ENCODE data around the gene CRYM.

CRYM gene

DNA sequence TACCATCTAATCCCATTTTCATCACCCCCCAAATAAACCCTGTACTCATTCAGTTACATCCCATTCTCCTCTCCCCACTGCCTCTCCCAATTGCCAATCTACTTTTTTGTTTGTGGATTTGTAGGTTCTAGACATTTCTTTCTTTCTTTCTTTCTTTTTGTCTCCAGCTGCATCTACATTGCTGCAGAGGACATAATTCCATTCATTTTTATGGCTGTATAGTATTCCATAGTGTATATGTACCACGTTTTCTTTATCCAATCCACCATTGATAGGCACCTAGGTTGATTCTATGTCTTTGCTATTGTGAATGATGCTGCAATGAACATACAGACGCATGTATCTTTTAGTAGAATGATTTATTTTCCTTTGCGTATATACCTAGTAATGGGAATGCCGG is 6.3 kb upstream of the CRYM start:
- TF ChIP-seq, protein P1, sequence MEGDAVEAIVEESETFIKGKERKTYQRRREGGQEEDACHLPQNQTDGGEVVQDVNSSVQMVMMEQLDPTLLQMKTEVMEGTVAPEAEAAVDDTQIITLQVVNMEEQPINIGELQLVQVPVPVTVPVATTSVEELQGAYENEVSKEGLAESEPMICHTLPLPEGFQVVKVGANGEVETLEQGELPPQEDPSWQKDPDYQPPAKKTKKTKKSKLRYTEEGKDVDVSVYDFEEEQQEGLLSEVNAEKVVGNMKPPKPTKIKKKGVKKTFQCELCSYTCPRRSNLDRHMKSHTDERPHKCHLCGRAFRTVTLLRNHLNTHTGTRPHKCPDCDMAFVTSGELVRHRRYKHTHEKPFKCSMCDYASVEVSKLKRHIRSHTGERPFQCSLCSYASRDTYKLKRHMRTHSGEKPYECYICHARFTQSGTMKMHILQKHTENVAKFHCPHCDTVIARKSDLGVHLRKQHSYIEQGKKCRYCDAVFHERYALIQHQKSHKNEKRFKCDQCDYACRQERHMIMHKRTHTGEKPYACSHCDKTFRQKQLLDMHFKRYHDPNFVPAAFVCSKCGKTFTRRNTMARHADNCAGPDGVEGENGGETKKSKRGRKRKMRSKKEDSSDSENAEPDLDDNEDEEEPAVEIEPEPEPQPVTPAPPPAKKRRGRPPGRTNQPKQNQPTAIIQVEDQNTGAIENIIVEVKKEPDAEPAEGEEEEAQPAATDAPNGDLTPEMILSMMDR (IDR thresholded peaks at IDR 0.05; ENCODE audit: low read depth, low read length, missing control alignments), result no peak
- no peak for DNase-seq (ENCODE audit: extremely low read depth, low read depth)
- no peak overlapping the region for H3K4me3 ChIP-seq (replicated peaks; ENCODE audit: low read depth, low read length)

DNA sequence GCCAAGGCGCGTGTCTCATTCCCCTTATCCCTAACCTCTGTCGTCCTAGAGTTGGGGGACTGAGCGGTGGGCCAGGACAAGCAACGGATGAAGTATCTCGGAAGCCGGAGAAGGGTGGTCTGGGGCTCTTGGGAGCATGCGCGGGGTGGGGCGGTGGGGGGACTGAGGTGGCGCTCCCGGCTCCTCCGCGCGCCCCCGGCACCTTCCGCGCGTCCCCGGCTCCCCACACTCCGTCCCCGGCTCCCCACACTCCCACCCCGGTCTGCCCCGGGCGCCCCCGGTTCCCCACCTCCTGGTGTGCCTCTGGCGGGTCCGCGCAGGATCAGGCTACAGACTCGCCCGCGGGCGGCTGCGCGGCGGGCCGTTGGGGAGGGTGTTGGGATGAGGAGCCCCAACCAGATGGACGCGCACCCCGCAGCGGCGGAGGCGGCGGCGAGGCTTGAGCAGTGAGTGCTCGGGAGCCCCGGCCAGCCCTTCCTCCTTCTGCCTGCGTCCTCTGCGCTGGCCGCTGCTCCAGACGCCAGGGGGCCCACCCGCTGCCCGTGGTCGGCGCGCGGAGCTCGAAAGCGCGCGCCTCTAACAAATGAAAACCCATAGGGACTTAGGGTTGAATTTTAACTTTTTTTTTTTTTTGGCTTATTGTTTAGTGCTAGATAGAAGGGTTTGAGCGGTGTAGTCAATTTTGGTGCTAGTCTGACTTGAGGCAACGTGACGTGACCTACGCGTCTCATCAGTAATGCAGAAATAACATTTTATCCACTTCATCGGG is 5.6 kb upstream of the CRYM start:
- no peak for DNase-seq (ENCODE audit: extremely low read depth, low read depth)
- TF ChIP-seq, protein P1 (IDR thresholded peaks at IDR 0.05; ENCODE audit: low read depth, low read length, missing control alignments), result peak; percentile 54
- H3K4me3 ChIP-seq (replicated peaks; ENCODE audit: low read depth, low read length), result peak overlapping the region; percentile 29

DNA sequence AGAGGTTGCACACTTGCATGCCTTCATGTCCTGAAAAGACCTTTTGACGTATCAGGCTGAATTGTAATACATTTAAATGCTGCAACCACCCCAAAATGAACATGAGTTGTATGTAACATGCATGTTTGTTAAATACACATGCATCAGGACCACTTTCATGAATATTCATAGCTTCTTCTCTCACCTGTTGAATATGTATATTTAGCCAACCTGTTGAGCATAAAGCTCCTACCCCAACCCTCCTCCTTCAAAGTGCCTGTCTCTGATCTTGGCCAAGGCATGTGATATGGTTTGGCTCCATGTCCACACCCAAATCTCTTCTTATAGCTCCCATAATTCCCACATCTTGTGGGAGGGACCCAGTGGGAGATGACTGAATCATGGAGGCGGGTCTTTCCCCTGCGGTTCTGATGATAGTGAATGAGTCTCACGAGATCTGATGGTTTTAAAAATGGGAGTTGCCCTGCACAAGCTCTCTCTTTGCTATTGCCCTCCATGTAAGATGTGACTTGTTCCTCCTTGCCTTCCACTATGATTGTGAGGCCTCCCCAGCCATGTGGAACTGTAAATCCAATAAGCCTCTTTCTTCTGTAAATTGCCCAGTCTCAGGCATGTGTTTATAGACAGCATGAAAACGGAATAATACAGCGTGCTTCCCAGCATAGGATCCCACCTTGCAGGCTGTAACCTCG is 3.8 kb upstream of the CRYM start:
- TF ChIP-seq, protein P1 (IDR thresholded peaks at IDR 0.05; ENCODE audit: low read depth, low read length, missing control alignments), result no peak
- H3K4me3 ChIP-seq (replicated peaks; ENCODE audit: low read depth, low read length), result no peak overlapping the region
- DNase-seq (ENCODE audit: extremely low read depth, low read depth), result no peak

DNA sequence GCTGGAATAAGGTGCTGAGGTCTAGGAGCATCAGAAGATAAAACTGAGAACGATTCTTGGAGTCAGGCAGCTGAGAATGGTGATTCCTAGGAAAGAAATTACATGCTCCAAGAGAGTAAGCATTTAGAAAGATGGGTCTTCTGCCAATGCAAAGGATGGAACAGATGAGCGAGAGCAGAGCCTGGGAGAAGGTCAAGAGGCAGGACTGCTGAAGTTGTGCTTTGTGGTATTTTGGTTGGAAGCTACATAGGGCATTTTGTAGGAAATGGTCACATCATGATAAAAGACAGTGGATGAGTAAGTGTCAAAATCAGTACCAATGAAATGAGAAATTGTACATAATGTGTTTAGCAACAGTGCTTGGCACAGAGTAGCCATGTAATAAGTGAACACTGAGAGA is 1.4 kb upstream of the CRYM start:
- no peak for DNase-seq (ENCODE audit: extremely low read depth, low read depth)
- H3K4me3 ChIP-seq (replicated peaks; ENCODE audit: low read depth, low read length), result no peak overlapping the region
- TF ChIP-seq, protein P1 (IDR thresholded peaks at IDR 0.05; ENCODE audit: low read depth, low read length, missing control alignments), result no peak

DNA sequence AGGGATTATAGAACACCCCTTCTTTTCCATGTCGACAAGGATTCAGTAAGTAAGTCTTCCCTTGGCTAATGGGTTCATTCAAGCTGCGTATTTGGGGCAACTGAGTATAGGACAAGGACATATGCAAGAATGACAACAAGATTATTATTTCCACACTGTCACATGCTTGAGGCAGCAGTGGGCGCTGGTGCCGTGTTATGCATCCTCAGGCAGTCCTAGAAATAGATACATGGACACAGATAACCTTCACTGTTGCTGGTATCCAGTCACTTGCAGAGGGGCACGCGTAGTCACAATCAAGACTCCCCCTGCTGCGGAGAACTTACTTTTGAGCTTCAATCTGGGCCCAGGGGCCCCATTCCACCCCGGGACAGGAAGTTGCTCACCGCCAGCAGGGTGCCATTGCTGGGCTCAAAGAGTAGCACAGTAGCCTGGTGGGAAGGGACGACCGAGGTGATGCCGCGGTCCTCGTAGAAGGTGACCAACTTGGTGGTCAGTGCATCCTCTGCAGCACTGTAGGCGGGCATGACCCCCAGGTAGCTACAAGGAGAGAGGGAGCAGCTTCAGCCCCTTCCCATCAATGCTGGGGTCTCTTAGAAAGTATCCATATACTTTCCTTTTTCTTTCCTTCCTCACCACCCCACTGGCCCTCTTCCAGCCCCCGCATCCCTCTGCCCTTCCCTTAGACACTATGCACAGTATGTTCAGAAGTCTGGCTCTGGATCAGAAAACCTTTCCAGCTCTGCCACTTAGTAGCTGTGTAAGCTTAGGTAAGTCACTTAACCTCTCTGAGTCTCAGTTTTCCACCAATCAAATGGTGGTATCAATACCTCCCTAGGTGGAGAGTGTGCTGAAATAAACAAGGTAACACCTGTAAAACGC is 804 bp downstream of the CRYM start:
- no peak for DNase-seq (ENCODE audit: extremely low read depth, low read depth)
- H3K4me3 ChIP-seq (replicated peaks; ENCODE audit: low read depth, low read length), result peak overlapping the region; percentile 23; the same call in 1 of the 2 replicates
- TF ChIP-seq, protein P1 (IDR thresholded peaks at IDR 0.05; ENCODE audit: low read depth, low read length, missing control alignments), result no peak

DNA sequence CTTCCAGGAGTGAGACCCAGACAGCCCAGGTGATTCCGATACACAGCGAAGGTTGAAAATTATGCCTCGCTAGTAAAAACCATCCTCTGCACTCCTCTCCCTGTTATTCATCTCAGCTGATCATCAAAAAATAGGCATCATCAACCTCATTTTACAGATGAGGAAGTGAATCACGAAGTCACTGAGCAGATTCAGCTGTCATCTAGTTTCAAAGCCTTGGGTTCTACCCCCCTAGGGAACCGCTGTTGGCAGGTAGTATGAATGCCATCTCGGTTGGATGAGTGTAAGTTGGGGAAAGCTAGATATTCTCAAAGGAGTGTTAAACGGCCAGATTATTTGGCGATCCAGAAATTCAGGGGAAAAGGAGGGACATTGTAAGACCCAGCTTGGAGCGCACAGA is 2.0 kb downstream of the CRYM start:
- no peak for DNase-seq (ENCODE audit: extremely low read depth, low read depth)
- no peak overlapping the region for H3K4me3 ChIP-seq (replicated peaks; ENCODE audit: low read depth, low read length)
- TF ChIP-seq, protein P1 (IDR thresholded peaks at IDR 0.05; ENCODE audit: low read depth, low read length, missing control alignments), result no peak
